AG08396 (cell line): ENCODE data around the gene PLOD2.
A peak's percentile ranks its signal among the peaks of the same experiment; 100 is the strongest.
"Not testable (repeated sequence)": the region's sequence is repeated elsewhere in the genome, so short reads cannot be mapped to it uniquely, and the experiment has no call there.

Experiments
- DNase-seq: peaks from one replicate; pipeline ENCODE4 v3.0.0; 2012; ENCODE audit warnings: low spot score, mixed read lengths

PLOD2 gene

DNA sequence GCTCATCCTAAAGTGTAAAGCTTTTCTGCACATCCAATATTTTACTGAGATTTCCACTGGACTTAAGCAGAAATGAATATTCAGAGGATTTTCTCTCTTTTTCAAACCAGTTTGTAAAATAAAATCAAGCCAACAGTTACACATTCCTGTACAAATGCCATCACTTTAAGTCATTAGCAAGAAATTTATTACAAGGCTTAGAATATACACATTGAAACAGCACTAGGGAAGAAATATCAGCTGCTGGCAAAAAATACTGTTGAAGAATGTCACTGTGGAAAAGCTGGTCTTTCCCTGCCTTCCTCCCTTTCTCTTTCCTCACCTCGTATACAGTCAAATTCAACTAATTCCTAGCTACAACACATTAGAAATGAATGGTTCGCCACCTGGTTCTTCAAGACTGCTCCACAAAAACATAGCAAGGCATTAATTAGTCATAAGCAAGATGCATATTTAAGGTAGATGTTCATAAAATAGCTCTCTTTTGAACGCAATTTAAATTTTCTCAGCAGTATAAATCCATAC, 21.3 kb downstream of the PLOD2 start:
- DNase-seq, result no peak

DNA sequence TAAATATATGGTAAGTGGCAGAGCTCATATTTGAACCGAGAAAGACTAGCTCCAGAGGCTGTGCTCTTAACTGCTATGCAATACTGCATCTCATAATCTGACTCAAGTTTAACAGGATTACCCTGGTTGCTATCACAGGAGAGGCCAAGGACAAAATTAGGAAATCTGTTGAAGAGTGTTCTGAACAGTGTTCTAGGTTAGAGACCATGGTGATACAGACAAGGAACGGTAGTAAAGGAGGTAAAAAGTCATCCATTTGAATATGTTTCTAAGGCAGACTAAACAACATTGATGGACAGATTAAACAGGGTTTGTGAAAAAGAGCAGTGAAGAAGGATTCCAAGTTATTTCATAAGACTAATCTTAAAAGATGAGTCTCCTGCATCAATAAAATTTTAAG, 22.1 kb downstream of the PLOD2 start:
- DNase-seq, result no peak

DNA sequence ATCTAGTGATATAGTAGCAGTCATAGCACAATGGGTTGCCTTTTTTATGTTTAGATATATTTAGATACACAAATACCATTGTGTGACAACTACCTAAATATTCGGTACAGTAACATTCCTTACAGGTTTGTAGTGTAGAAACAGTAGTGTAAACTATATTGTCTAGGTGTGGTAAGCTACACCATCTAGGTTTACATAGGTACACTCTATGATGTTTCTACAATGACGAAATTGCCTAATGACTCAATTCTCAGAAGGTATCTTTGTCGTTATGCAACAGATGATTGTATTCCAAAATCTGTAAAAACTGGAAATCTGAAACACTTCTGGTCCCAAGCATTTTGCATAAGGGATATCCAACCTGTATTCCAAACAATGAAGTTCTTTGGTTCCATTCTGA, 24.3 kb downstream of the PLOD2 start:
- no peak for DNase-seq

DNA sequence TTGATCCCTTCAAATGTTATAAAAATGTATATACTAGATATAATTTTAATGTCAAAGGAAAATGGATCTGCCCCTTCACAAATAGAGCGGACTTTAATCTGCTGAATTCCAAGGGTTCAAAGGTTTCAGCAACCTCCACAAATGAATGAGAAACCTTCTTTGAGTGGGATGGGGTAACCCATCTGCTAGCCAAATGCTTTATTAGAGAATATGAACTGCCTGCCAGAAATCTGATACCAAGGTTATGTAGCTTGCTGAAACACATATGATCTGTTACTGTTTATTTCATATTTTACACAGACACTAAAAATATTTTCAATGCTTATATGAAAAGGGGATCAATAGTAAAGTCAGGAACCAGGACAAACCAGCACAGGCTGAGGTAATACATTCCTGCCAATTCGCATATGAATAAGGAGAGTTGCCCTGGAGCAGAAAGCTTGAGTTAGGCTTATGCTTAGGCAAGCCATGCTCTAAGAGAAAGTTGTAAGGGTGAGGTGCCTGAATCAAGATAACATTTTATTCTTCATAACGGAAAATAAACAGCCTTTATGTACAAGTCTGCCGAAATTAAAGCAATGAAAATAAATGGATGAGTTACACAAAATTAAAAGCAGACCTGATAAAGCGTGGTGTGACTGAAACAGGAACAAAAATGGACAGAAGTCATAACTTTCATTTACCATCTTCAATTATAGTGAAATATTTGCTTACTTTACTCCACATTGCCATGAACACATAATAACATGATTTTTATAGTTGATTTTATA, 26.5 kb downstream of the PLOD2 start:
- DNase-seq, result no peak

DNA sequence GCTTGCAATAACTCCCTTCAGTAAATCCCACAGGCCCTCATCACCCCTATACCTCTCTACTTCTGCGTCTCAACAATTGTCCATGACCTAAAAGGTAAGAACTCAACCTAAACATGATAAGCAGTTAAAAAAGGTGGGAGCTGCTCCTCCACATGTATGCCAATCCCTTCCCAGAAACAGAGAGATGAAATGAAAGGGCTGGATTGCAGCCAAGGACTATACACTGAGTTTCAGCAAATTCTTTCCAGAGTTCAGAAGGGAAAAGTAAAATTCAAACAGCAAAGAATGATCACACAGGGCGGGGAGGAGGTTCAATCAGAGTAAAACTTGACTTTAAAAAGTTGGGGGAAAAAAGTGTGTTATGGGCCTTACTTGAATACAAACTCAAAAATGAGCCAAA, 27.5 kb downstream of the PLOD2 start:
- no peak for DNase-seq

DNA sequence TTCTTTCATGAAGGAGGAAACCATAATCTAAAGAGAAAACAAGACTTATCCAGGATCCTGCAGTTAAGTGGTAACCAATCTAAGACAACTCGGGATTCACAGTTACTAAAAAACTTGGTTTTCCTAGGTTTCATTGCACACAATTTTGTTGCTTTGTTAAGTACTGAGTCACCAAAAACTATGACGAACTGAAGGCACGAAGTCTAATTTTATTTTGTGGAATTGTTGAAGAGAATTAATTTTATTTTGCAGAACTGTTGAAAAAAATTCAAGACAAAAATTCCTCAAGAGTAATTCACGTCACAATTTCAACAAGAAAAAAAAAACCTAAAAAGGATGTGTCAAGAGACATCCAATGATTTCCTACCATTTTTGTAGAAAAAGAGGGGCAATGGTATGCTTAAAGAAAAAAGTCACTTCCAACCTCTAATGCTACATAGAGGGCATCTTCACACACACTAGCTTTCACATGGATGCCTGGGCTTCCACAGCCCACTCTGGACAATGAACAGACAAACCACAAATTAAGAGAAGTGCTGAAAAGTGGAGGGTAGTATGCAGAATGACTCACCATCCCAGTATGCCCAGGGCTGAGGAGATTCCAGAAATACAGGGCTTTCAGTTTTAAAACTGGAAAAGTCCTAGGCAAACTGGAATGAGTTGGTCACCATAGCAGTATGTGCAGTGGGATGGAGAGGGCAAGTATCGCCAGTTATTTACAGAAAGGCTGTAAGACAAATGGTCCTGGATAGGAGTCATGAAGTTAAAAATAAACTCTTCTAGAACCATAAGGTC, 29.2 kb downstream of the PLOD2 start:
- DNase-seq, result peak; percentile 49

DNA sequence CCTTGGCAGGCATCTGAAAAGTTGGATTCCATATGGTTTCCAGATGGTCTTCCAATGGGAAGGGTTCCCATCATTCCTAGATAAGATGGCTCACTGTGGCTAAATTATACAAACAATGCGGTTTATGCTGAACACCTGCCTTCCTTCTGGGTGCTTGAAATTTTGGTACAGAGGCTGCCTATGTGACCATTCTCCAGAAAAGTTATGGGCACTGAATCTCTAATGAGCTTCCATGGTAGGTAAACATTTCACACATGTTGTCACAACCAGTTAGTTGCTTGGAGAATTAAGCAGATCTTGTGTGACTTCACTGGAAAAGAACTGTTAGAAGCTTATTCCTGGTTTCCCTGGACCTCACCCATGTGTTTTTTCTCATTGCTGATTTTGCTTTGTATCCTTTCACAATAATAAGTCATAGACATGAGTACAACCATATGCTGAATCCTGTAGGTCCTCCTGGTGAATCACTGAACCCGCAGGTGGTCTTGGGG, 30.1 kb downstream of the PLOD2 start:
- DNase-seq, result no peak

DNA sequence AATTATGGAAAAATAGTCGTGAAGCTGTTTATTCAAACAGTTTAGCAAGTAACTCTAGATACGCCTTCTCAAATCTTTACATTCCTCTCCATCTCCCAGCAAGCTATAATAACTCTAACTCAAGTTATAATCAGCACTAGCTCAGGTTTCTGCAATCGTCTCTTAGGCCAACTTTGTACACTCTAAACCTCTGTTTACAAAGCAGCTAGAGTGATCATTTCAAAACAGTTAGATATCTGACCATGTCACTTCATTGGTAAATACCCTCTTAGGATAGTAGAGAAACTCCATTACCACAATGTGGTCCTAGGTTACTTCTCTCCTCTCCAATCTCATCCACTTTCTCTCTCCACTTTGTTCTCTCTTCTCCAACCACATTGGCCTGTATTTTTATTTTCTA, 31.2 kb downstream of the PLOD2 start:
- no peak for DNase-seq

DNA sequence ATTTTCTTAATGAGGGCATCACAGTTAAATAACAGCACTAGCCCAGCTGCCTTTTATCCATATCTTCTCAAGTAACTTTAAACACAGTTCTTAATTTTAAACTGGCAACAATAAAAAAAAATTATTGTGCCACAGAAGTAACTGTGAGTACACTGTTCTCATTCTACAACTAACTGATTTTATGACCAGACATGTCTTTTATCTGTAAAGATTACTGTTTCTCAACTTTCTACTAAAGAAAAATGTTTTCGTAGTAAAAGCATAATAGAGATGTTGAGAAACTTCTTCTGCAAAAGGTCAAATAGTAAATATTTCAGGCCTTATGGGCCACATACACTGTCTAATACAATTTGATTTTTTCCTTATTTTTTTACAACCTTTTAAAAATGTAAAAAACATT, 32.0 kb downstream of the PLOD2 start:
- DNase-seq, result no peak

DNA sequence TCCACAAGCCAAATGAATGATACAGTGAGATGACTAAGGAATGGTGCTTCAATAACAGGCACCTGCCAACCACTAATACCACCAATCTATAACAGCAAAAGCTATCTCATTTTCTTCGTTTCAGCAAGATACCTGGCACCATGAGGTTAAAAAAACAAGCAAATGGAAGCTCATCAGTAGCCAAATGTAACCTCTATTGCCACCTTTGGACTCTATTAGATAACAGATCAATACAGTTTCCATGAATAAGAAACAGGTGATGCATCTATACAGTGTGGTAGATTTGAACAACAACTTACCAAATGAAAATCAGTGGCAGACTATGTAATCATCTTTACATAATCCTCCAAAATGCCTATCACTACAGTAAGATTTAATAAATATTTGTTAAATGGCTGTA, 32.8 kb downstream of the PLOD2 start:
- no peak for DNase-seq

DNA sequence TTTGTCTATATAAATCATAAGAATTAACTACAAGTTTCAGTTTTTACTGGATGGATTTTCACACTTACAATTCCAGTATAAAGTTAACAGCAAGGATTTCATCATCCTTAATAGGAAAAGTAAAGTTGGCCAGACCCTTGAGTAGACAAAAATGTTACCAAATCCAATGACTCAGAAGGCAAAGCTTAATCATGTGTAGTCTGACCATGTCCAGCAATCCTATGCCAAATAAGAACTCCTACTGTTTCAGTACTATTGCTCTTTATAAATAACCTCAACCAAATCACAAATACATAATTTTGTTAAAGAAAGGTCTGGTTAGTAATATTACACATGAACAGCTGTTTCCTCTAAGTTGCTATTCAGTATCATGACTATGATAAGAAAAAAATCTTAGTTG, 35.0 kb downstream of the PLOD2 start:
- DNase-seq, result peak; percentile 44

DNA sequence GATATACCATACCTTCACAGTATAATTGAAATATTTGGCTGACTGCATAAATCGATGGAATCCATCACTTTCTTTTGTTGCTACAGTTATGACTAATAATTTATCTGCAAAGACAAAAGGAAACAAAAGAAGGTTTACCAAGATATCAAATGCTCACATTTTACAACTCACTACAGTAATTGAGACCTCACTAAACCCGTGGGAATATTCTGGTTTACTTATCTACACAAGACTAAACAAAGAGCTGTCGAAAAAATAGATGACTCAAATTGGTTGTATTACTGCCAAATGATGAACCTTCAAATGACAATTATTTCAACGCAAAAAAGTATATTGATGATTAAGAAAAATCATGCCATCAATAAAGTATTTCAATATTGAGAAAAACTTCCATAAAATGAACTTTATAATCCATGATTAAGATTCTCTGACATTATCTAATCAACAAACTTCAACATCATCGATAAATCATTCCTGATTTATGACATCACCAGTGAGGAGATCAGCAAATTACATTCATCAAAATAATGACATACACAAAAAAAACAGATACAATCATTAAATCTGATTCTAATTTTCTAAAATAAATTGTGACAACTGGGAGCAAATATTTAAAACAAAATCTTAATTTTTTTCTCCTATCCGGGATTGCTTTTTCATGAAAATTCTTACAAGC, 36.7 kb downstream of the PLOD2 start:
- no peak for DNase-seq

DNA sequence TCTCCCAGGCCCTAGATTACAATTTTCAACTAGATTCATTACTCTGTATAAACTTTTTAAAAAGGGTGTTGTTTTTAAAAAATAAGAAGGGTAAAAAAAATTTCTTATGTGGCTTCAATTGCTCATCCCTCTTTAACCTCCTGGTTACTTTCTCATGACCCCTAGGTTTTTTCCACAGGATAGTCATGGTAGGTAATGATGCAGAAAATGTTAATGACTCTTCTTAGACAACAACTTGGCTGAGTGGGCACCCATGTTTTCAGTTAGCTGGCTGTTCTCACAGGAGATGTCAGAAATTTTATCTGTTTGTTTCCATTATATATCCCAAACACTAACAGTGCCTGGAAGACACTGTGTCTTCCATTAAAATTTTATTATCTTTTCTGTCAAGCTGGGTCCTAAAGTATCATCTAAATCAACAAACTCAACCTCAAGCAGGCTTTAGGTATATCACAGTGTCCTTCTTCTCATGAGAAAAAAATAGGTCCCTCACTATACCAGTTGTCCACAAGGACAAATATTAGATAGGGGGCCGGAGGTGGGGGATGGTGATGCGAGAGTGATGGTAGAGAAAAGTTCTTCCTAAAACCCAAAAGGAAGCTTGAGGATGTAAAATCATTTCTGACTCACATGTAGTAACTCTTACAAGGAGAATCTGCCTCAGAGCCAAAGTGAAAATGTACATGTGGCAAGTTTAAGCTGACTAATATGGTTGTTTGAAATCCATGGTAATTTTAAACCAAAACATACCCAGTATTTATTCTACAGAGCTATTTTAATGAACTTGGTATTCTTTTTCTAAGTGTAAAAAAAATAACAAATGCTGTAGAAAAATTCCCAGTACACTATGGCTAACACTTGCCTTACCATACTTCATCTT, 43.3 kb downstream of the PLOD2 start:
- peak; percentile 47 for DNase-seq

DNA sequence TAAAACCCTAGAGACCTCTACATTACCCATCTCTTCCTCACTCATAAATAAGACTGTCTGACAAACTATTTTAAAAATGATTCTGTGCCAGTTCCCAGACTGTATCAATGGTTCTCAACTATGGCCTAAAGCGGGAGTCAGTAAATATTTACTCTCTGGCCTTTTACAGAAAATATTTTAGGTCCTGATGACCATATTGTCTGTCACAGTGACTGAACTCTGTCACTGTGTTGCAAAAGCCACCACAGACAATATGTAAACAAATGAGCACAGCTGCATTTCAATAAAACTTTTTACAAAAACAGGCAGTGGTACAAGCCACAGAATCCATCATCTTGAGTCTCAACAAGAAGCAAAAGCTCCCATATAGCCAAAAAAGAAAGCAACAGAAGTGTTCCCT, 45.4 kb downstream of the PLOD2 start:
- DNase-seq, result no peak

DNA sequence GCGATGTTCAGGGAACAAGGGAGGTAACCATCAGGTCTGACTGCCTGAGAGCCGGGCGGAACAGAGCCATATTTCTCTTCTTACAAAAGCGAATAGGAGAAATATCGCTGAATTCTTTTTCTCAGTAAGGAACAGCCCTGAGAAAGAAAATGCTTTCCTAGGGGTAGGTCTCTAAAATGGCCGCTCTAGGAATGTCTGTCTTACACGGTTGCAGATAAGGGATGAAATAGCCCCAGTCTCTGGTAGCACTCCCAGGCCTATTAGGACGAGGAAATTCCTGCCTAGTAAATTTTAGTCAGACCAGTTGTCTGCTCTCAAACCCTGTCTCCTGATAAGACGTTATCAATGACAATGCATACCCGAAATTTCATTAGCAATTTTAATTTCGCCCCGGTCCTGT, 47.2 kb downstream of the PLOD2 start:
- DNase-seq, result not testable (repeated sequence)

DNA sequence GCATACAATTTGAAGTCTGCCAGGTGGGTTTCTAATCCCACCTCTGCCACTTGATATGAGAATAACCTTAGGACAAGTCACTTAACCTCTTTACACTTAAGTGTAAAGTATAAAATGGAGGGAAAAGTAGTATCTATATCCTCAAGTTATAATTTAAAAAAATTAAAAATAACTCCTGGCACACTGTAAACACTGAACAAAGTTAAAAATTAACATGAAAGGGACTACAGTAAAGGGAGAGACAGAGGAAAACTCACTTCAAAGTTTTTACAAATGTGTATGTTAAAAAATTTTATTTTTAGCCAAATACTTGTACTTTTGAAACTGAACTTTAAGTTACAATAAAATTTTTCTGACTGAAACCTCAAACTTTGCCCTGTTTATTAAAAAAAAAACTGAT, 49.6 kb downstream of the PLOD2 start:
- DNase-seq, result no peak

DNA sequence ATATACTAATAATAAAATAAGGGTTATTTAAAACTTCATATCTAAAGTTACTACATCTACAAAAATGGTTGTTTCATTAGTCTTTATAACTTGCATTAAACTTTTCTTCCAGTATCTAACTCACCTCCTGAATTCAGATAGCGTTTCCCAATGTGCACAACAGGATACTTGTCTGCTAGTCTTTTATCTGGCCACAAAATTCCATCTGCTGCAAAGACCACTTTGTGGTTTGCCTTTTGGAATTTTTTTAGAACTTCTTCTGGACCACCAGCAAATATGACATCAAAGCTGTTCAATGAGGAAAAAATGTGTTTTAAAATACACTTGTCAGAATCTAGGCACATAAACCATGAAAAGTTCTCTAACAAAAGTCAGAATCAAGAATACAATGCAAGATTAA, 50.8 kb downstream of the PLOD2 start:
- no peak for DNase-seq

DNA sequence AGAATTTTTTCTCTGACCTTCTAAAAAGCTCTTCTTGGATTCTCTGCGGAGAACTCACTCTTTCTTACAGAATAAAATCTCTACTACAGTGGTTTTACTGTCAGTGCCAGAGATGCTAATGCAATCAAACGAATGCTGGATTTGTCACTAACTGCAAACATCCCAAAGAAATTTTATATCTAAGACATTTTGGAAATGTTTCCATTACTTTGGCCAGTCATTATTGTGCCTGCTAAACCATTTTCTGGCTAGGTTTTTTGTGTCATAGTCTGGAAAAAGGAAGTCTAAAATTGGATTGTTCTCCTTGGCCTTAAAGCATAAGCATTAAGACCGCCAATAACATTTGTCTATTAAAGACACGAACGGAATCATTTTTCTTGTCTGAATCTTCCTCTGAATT, 54.0 kb downstream of the PLOD2 start:
- DNase-seq, result no peak

DNA sequence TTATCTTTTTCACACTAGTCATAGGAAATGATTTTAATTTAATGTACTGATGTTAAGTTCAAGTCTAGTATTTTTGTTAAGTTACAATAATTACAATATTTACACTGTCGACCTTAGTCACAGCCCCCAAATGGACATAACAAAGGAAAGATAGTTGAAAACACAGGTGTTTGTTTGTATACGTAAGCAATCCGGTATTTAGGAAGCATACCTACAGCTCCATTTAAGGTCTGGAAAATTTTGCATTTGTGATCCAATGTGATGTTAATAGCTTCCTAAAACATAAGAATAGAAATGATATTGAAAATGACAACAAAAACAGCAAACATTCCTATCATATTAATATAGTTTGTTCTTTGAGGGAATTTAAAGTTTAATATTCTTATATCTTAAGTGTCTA, 56.9 kb downstream of the PLOD2 start:
- DNase-seq, result no peak

DNA sequence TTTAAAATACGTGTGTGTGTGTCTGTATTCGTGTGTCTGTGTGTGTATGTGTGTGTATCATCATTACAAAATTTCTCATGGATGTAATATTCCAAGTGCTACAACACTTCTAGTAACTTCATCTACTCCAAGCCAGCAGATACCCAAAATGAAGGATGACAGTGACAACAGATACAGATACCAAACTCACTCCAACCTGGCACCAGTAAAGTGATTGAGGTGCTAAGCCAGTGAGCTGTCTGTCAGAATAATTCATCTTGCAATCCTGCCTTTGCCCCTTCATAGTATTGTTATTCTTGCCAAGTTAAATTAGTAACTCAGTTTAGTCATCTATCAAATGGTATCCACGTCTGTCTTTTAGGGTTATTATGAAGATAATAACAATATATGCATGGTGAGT, 58.1 kb downstream of the PLOD2 start:
- no peak for DNase-seq

DNA sequence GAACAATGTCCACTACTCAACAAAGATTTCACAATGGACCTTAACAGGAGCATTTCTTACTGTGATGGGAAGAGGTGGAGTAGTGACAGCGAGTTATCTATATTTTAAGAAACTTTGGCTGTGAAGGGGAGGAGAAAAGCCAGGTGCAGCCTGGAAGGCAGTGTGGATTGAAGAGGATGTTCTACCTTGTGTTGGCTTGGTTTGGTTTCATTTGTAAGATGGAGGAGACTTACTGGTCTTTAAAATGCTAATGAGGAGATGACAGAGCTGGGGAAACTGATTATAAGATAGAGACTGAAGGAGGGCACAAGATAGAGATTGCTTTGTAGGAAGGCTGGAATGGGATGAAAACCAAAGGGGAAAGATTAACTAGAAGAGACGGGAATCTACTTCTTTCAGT, 59.4 kb downstream of the PLOD2 start:
- DNase-seq, result no peak
